ENCODE measurements around the gene IFNL2.
"Not testable (repeated sequence)": the region's sequence is repeated elsewhere in the genome, so short reads cannot be mapped to it uniquely, and the experiment has no call there.

IFNL2 gene

GRCh38 chr19:39253374-39254149 is 14.6 kb upstream of the IFNL2 start:
- DNase-seq: no peak

- no peak for DNase-seq
Observed at GRCh38 chr19:39254531-39255345, 13.5 kb upstream of the IFNL2 start.

GRCh38 chr19:39257227-39257626 is 11.0 kb upstream of the IFNL2 start:
- DNase-seq: no peak

GRCh38 chr19:39261704-39262103 is 6.5 kb upstream of the IFNL2 start:
- no peak for DNase-seq

- DNase-seq: no peak
Observed at GRCh38 chr19:39262496-39262895, 5.7 kb upstream of the IFNL2 start.

- no peak for DNase-seq
Observed at GRCh38 chr19:39263912-39264305, 4.3 kb upstream of the IFNL2 start.

GRCh38 chr19:39264306-39265290 is 3.6 kb upstream of the IFNL2 start:
- no peak for DNase-seq

GRCh38 chr19:39265321-39265916 is 2.8 kb upstream of the IFNL2 start:
- no peak for DNase-seq

GRCh38 chr19:39268531-39269223 is 481 bp downstream of the IFNL2 start:
- DNase-seq: not testable (repeated sequence)

GRCh38 chr19:39269369-39269768 is 1.2 kb downstream of the IFNL2 start:
- DNase-seq: not testable (repeated sequence)

- DNase-seq: no peak
Observed at GRCh38 chr19:39270036-39270871, 2.1 kb downstream of the IFNL2 start.

- DNase-seq: not testable (repeated sequence)
Observed at GRCh38 chr19:39273859-39274258, 5.7 kb downstream of the IFNL2 start.

- no peak for DNase-seq
Observed at GRCh38 chr19:39275578-39275977, 7.4 kb downstream of the IFNL2 start.

GRCh38 chr19:39276740-39277139 is 8.5 kb downstream of the IFNL2 start:
- no peak for DNase-seq

- DNase-seq: no peak
Observed at GRCh38 chr19:39277598-39277997, 9.4 kb downstream of the IFNL2 start.

GRCh38 chr19:39282021-39282420 is 13.8 kb downstream of the IFNL2 start:
- no peak for DNase-seq

- no peak for DNase-seq
Observed at GRCh38 chr19:39284032-39284431, 15.8 kb downstream of the IFNL2 start.

- no peak for DNase-seq
Observed at GRCh38 chr19:39293394-39293793, 25.2 kb downstream of the IFNL2 start.

- no peak for DNase-seq
Observed at GRCh38 chr19:39296055-39296645, 28.0 kb downstream of the IFNL2 start, which contains the start of gene IFNL1. TSS of gene IFNL1 (plus strand) at chr19:39296407. CDS start at chr19:39296422, 15 bp downstream.

- DNase-seq: no peak
Observed at GRCh38 chr19:39296906-39297305, 28.7 kb downstream of the IFNL2 start.
